A549 (cell line): Measurements from ENCODE around the gene ANKRD23. TPM values are rescaled to one million over a fixed set of nuclear protein-coding genes. Genes with fewer than 3 reads are reported as not detected.

Experiments used
- ATAC-seq, 2 experiments: fragments of 200-7000 bp in 1 of 2; fragments of >200 bp in 1 of 2; cut with Nextera tagmentation in 1 of 2; cut with Tn5 transposase in 1 of 2; 3 replicates each; pipeline versions ENCODE4 v1.8.0 to v1.9.1; 2018 to 2020; ENCODE audit warnings: mild to moderate bottlenecking in 1 of 2, moderate library complexity in 1 of 2
- CTCF ChIA-PET: fragments of 300-600 bp; sonication (Branson Sonifier 250); formaldehyde crosslinking; extraction: SDS; loops from one replicate; lab custom pipeline; 2021; ENCODE audit warnings: antibody characterized with exemption, inconsistent platforms; lab: Yijun Ruan, JAX
- POLR2A ChIA-PET: fragments of 350-600 bp; formaldehyde crosslinking; extraction: SDS; loops from one replicate; lab custom pipeline; 2021; ENCODE audit warnings: antibody characterized with exemption, inconsistent platforms; lab: Yijun Ruan, JAX
- DNase-seq, 2 experiments: peaks; one replicate each; pipeline versions ENCODE4 v3.0.0 to v3.0.0-alpha.2; 2011 to 2016; ENCODE audit warnings: low read depth in 1 of 2, low spot score in 1 of 2
- FAIRE-seq: peaks from 2 replicates; lab custom pipeline; 2011; peaks lifted over from hg19 to GRCh38; lab: Jason Lieb, UNC
- H3K27ac ChIP-seq, 2 experiments: fragments of >200 bp; sonication (Bioruptor Twin); formaldehyde crosslinking; 3 replicates each; pipeline ENCODE4 v1.5.1; 2016 to 2017
- H3K4me1 ChIP-seq: fragments of >200 bp; sonication (Bioruptor Twin); formaldehyde crosslinking; 3 replicates; pipeline ENCODE4 v1.6.1; 2016
- H3K4me2 ChIP-seq: fragments of >200 bp; sonication (Bioruptor Twin); formaldehyde crosslinking; 3 replicates; pipeline ENCODE4 v1.6.1; 2016
- H3K4me3 ChIP-seq: fragments of >200 bp; sonication (Bioruptor Twin); formaldehyde crosslinking; 3 replicates; pipeline ENCODE4 v1.5.1; 2016
- H3K9me3 ChIP-seq: fragments of >200 bp; sonication (Bioruptor Twin); formaldehyde crosslinking; 3 replicates; pipeline ENCODE4 v1.6.1; 2016
- BCL3 ChIP-seq: fragments of >200 bp; sonication (Bioruptor Twin); formaldehyde crosslinking; IDR thresholded peaks from 3 replicates; pipeline ENCODE4 v1.6.1; 2016
- BHLHE40 ChIP-seq: IDR thresholded peaks from 2 replicates; pipeline ENCODE4 v1.6.1; 2012; ENCODE audit warnings: low read depth, low read length, inconsistent platforms
- E2F6 ChIP-seq: IDR thresholded peaks from 2 replicates; pipeline ENCODE4 v1.6.1; 2012; ENCODE audit warnings: low read depth, borderline replicate concordance
- EHF ChIP-seq: fragments of 250-450 bp; sonication (Bioruptor Pico); IDR thresholded peaks from 2 replicates; pipeline ENCODE4 v1.5.0; 2020; ENCODE audit warnings: mild to moderate bottlenecking
- ELK1 ChIP-seq: fragments of 150-350 bp; IDR thresholded peaks from 2 replicates; pipeline ENCODE4 v1.6.1; 2014; ENCODE audit warnings: low read depth, mild to moderate bottlenecking, low read length
- EP300 ChIP-seq, 2 experiments: fragments of >200 bp; sonication (Bioruptor Twin); formaldehyde crosslinking; IDR thresholded peaks; 2 replicates in 1 of 2; 3 replicates in 1 of 2; pipeline ENCODE4 v1.6.1; 2016 to 2017
- FOSL2 ChIP-seq, 2 experiments: fragments of 450-650 bp in 1 of 2; fragments of >200 bp in 1 of 2; sonication (Bioruptor Twin) in 1 of 2; formaldehyde crosslinking; IDR thresholded peaks; 2 replicates each; pipeline versions ENCODE4 v1.5.0 to v1.6.1; 2016 to 2020; ENCODE audit warnings: mild to moderate bottlenecking in 1 of 2, moderate library complexity in 1 of 2
- FOXS1 ChIP-seq: fragments of 250-450 bp; sonication (Bioruptor Pico); IDR thresholded peaks from 2 replicates; pipeline ENCODE4 v1.5.0; 2020; ENCODE audit warnings: mild to moderate bottlenecking, moderate library complexity
- HOXA7 ChIP-seq: fragments of 250-450 bp; sonication (Bioruptor Pico); IDR thresholded peaks from 2 replicates; pipeline ENCODE4 v1.5.0; 2020; ENCODE audit warnings: mild to moderate bottlenecking, moderate library complexity
- JUN ChIP-seq, 2 experiments: fragments of >200 bp; sonication (Bioruptor Twin); formaldehyde crosslinking; IDR thresholded peaks; 2 replicates in 1 of 2; 3 replicates in 1 of 2; pipeline ENCODE4 v1.6.1; 2016 to 2017
- KDM5A ChIP-seq: fragments of 200-600 bp; sonication (generic); IDR thresholded peaks from 2 replicates; pipeline ENCODE4 v1.6.1; 2016; ENCODE audit warnings: antibody characterized with exemption, mild to moderate bottlenecking
- MAFK ChIP-seq: fragments of 450-650 bp; IDR thresholded peaks from 2 replicates; pipeline ENCODE4 v1.6.1; 2014; ENCODE audit not compliant: partially characterized antibody
- MAX ChIP-seq: IDR thresholded peaks from 2 replicates; pipeline ENCODE4 v1.6.1; 2012
- NFE2L2 ChIP-seq: fragments of 150-350 bp; conservative IDR thresholded peaks from 2 replicates; pipeline ENCODE4 v1.6.1; 2014; ENCODE audit warnings: low read length
- NPAS2 ChIP-seq: fragments of 250-450 bp; sonication (Bioruptor Pico); IDR thresholded peaks from 2 replicates; pipeline ENCODE4 v1.8.0; 2022; ENCODE audit warnings: mild to moderate bottlenecking, moderate library complexity, borderline replicate concordance
- POLR2A ChIP-seq: IDR thresholded peaks from 2 replicates; pipeline ENCODE4 v1.6.1; 2012; ENCODE audit warnings: mild to moderate bottlenecking, low read length
- POLR2AphosphoS2 ChIP-seq: conservative IDR thresholded peaks from 2 replicates; pipeline ENCODE4 v1.6.1; 2012; ENCODE audit warnings: low read length, improper control_type of control experiment, inconsistent platforms
- RCOR1 ChIP-seq: fragments of 150-350 bp; IDR thresholded peaks from 2 replicates; pipeline ENCODE4 v1.6.1; 2014; ENCODE audit warnings: antibody characterized with exemption, low read length, low read depth
- RNF2 ChIP-seq: fragments of 200-600 bp; sonication (generic); IDR thresholded peaks from 2 replicates; pipeline ENCODE4 v1.6.1; 2016; ENCODE audit warnings: low read depth, mild to moderate bottlenecking, antibody characterized with exemption, moderate library complexity, borderline replicate concordance
- USF2 ChIP-seq: fragments of 450-650 bp; IDR thresholded peaks from 2 replicates; pipeline ENCODE4 v1.6.1; 2014; ENCODE audit warnings: antibody characterized with exemption
- ZC3H11A ChIP-seq: fragments of 450-650 bp; IDR thresholded peaks from 2 replicates; pipeline ENCODE4 v1.6.1; 2014; ENCODE audit warnings: antibody characterized with exemption, mild to moderate bottlenecking
- ZFP36 ChIP-seq: fragments of 450-650 bp; IDR thresholded peaks from 2 replicates; pipeline ENCODE4 v1.6.1; 2014; ENCODE audit warnings: borderline replicate concordance; ENCODE audit not compliant: partially characterized antibody
- ZSCAN20 ChIP-seq: fragments of 250-450 bp; sonication (Bioruptor Pico); IDR thresholded peaks from 2 replicates; pipeline ENCODE4 v1.8.0; 2022; ENCODE audit warnings: mild to moderate bottlenecking, moderate library complexity
- WGBS: methylation state at CpG from one replicate; pipeline ENCODE4 v1.1.6; 2017; ENCODE audit errors: missing lambda C conversion rate; 5-methylcytosine and 5-hydroxymethylcytosine counted together
- polyA plus RNA-seq, 4 experiments: library from polyadenylated mRNA; depleted of rRNA in 3 of 4; stranded (reverse); fragments of >200 nt; fragmentation: RNase III in 1 of 4; extraction: RNeasy Plus Mini Kit Qiagen cat#74134 plus additional on column Dnase treatment in 1 of 4; gene quantifications; 2 replicates in 3 of 4; 3 replicates in 1 of 4; pipeline ENCODE4 v1.2.3, GENCODE V29; 2011 to 2017

The ANKRD23 gene
- polyA plus RNA-seq, 2 of the 4 experiments (the other 2 are of a cell fraction) = 1.9 to 2.4 TPM

GRCh38 chr2:96890726-96891385 lies 47.0 kb upstream of the ANKRD23 start:
- Histone ChIP-seq H3K9me3 (no peaks in the 10 kb centered on the region), H3K4me3 (no peak overlapping the region), H3K4me2 (no peak overlapping the region), H3K27ac (no peak overlapping the region)
- FAIRE-seq (no peak), DNase-seq (no peak)
- 62% methylated on average over 6 of the region's 6 CpGs for WGBS
- TF ChIP-seq E2F6 (no peak), EHF (CRISPR knock-in tag) (no peak), ZSCAN20 (CRISPR knock-in tag) (no peak), FOXS1 (CRISPR knock-in tag) (no peak), ZFP36 (no peak), EP300 (IDR thresholded peaks at IDR 0.05) (no peak), FOSL2 (IDR thresholded peaks at IDR 0.05) (no peak), FOSL2 (CRISPR knock-in tag; IDR thresholded peaks at IDR 0.05) (no peak), BHLHE40 (no peak), POLR2A (no peak), KDM5A (no peak), USF2 (no peak), JUN (IDR thresholded peaks at IDR 0.05) (no peak), POLR2AphosphoS2 (no peak), RNF2 (no peak)
- TF ChIP-seq, all 56 proteins: peak for 0
- no peak; a peak in 1 of 6 replicates for ATAC-seq
- peaks cover 8% of the 10 kb centered on the region for H3K4me1 ChIP-seq
- POLR2A ChIA-PET = no interaction called here
- CTCF ChIA-PET = interaction anchor here (0.7 to 2.7 kb wide), 6 partner anchors 9 to 60 kb away, joined by 3 to 9 read pairs (median 4); partner anchors contain the start of gene ANKRD39

GRCh38 chr2:96890252-96890651 lies 46.4 kb upstream of the ANKRD23 start:
- FAIRE-seq = no peak
- H3K27ac ChIP-seq = no peak overlapping the region
- TF ChIP-seq MAFK (no peak), MAX (no peak), NFE2L2 (no peak), ELK1 (no peak), USF2 (no peak), NPAS2 (CRISPR knock-in tag) (no peak), BCL3 (no peak), RCOR1 (no peak), HOXA7 (no peak), ZC3H11A (no peak)
- DNase-seq = no peak
- peaks cover 8% of the 10 kb centered on the region for H3K4me1 ChIP-seq
- H3K4me2 ChIP-seq = no peak overlapping the region
- 88% methylated on average over 7 of the region's 7 CpGs for WGBS
- ChIA-PET CTCF (interaction anchor here (0.7 to 2.7 kb wide), 4 partner anchors 8 to 222 kb away, joined by 3 to 9 read pairs (median 5); partner anchors contain the start of gene ANKRD36), POLR2A (no interaction called here)
- no peak overlapping the region for H3K4me3 ChIP-seq
- H3K9me3 ChIP-seq = no peaks in the 10 kb centered on the region
- ATAC-seq = no peak
